ENCODE results near the gene FAM227A.

GRCh38 chr22:38652859-38653258, 3.3 kb downstream of the FAM227A start:
- TF ChIP-seq, protein P1, sequence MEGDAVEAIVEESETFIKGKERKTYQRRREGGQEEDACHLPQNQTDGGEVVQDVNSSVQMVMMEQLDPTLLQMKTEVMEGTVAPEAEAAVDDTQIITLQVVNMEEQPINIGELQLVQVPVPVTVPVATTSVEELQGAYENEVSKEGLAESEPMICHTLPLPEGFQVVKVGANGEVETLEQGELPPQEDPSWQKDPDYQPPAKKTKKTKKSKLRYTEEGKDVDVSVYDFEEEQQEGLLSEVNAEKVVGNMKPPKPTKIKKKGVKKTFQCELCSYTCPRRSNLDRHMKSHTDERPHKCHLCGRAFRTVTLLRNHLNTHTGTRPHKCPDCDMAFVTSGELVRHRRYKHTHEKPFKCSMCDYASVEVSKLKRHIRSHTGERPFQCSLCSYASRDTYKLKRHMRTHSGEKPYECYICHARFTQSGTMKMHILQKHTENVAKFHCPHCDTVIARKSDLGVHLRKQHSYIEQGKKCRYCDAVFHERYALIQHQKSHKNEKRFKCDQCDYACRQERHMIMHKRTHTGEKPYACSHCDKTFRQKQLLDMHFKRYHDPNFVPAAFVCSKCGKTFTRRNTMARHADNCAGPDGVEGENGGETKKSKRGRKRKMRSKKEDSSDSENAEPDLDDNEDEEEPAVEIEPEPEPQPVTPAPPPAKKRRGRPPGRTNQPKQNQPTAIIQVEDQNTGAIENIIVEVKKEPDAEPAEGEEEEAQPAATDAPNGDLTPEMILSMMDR (IDR thresholded peaks at IDR 0.05): no peak
- TF ChIP-seq POLR2A (IDR thresholded peaks at IDR 0.05) (no peak), EP300 (IDR thresholded peaks at IDR 0.05) (no peak), POLR2AphosphoS5 (IDR thresholded peaks at IDR 0.05) (no peak)
